ENCODE results near the gene SP6.
A peak's percentile ranks its signal among the peaks of the same experiment; 100 is the strongest.

SP6 gene

DNA sequence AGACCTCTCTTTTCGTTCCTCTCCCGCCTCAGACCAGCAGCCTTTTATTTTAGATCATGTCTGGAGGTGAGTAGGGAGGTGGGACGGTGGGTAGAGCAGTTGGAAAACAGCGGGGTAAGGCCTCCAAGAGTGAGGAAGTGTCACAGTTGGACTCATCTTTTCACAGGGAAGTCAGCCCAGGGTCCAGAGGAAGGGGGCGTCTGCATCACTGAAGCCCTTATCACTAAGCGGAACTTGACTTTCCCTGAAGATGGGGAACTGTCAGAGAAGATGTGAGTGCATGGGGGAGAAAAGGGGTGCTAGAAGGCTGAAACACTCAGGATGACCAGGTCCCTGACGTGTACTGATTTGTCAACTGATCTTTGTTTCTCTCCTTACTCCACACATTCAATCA lies 19.0 kb downstream of the SP6 start:
- DNase-seq (ENCODE audit: low read depth) = no peak

DNA sequence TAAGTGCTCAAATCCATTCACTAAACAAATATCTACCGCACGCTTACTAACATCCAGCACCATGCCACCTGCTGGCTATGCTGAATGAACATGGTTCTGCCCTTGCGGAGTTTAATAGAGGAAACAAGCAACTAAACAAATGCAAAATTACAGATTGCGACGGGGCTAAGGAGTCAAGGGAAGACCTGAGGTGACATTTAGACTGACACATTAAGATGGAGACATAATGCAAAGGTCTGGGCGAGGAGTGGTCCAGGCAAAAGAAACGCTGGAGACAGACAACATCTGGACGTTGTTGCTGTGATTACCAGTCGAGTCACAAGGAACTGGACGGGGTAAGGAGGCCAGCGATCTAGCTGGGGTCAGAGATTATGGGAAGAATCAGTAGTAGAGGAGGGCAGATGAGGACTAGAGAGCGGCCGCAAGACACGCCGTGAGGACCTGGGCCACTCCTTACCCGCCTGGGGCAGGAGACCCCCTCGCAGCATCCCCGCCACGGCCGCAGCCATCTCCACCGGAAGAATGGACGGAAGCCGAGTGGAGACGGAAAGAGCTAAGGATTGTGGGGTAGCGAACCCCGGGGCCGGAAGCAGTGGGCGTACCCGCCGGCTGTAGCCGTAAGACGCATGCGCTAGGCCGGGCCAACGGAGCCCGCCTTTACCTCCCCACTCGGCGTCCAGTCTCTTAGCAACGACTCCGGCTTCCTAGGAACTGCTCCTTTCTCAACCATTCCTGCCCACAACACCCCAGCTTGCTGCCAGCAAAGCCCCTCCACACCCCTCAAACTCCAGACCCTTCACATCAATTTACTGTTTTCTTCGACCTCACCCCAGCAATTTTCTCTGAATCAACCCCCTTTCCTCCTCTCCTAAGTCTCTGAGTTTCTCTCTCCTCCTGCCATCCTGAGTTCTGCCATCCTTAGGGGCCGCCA lies 19.7 kb downstream of the SP6 start, which contains the start of the genes LRRC46 and MRPL10:
Gene LRRC46, plus strand, starts transcription at position 668 of the 931 bp plus-strand sequence. CDS start 320 bp downstream, outside the sequence.
Gene MRPL10, minus strand, starts transcription at position 539 of the 931 bp plus-strand sequence. Its CDS starts 30 bp downstream, at position 509.
- DNase-seq (ENCODE audit: low read depth) = peak; percentile 87

DNA sequence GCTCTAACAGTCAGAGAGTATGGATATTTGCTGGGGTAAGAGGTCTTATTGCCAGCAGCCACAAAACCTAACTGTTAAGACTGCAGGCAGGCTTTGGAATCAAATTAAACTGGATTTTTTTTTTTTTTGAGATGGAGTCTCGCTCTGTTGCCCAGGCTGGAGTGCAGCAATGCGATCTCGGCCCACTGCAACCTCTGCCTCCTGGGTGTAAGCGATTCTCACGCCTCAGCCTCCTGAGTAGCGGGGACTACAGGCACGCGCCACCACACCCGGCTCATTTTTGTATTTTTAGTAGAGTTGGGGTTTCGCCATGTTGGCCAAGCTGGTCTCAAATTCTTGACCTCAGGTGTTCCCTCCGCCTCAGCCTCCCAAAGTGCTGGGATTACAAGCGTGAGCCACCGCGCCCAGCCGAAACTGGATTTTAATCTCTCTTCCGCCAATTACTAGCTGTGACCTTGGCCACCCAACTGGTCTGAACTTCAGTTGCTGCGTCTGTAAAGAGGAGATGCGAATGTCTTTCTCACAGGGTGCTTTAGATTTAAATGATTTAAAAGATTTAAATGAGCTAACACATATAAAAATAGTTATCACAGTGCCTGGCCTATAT lies 20.5 kb downstream of the SP6 start:
- no peak for DNase-seq (ENCODE audit: low read depth)

DNA sequence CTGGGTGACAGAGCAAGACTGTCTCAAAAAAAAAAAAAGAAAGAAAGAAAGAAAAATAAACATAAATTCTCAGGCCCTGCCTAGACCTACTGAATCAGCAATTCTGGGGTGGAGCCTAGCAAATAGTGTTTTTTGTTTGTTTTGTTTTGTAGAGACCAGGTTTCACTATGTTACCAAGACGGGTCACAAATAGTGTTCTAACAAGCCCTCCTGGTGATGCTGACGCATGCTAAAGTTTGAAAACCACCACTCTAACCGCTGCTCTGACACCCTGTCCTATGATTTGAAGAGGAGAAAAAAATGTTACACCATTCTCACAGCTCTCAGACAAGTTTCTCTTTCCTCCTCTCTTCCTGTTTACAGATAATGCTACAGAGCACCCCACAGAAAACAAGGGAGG lies 21.1 kb downstream of the SP6 start:
- peak; percentile 37 for DNase-seq (ENCODE audit: low read depth)

DNA sequence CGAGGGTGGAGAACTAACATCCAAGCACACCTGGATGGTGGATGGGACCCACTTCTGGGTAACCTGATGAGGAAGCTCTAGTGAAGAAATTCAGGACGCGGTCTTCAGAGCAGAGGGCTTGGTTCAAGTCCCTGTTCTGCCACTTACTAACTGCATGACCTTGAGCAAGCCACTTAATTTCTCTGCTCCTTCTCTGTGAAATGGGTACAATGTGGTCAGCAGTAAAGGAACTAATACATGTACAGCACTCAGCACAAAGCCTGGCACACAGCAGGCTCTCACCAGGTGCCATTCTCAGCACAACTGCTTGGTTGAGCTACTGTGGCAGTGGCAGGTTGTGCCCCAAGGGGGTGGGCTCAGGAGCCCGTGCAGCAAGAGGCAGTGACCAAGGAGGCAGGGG lies 27.4 kb downstream of the SP6 start:
- DNase-seq (ENCODE audit: low read depth) = no peak

DNA sequence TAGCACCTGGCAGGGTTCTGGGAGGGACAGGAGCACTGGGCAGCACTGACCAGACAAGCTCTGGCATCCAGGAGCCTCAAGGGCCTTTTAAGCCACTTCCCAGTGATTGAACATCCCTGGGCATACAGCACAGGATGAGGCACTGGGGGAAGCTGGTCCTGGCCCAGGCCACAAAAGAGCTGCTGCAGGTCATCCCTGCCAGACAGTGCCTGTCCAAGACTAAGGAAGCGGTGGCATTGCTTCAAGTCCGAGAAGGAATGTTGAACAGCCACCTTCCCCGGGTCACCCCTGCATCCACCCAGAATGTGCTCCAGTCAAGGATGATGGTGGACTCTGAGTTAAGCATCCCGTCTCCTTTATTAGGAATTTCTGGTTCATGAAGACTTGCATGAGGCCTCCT lies 28.2 kb downstream of the SP6 start:
- DNase-seq (ENCODE audit: low read depth) = no peak

DNA sequence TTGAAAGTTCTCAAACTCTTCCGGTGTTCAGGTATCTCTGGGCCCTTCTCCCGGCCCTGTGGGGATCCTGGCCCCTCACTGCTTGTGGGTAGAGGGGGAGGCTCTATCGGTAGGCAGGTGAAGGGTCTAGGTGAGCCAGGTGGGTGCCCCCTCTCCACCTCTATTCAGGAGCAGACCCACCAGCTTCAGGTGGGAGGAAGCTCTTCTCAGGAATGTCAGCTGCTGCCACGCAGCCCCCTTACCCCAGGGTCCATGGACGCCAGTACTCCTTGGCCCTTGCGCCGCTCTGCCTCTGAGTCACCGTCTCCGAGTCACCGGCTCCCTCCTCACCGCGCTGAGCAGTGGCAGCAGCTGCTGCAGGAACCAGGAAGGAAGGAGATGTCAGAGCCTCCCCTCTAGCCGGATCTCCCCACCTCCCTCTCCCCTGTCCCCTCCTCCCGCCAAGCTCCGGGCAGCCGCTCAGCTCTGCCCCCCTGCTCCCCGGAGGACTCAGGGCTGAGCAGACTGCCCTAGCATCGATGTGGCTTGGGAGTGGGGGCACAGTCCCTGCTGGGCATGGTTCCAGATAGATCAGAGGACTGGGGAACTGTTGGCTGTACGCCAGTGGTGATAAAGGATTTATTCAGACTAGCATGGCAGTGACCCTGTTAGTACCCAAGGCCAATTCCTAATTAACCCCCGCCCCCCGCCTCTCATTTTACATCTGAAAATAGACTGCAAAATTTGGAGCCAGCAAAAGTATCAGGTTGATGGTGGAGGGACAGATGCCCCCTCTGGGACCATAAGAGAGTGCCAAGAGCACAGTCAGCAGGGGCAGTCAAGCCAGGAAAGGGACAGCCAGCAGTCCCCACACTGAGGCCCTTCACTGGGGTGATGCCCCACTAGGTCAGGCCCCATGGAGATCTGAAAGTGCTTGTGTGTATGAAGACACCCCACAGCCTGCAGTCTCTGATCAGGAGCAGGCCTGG lies 29.3 kb downstream of the SP6 start, which contains the start of gene OSBPL7:
Gene OSBPL7, minus strand, starts transcription at position 371 of the 968 bp plus-strand sequence. CDS start 1,516 bp downstream, outside the sequence.
- DNase-seq (ENCODE audit: low read depth) = peak; percentile 57

DNA sequence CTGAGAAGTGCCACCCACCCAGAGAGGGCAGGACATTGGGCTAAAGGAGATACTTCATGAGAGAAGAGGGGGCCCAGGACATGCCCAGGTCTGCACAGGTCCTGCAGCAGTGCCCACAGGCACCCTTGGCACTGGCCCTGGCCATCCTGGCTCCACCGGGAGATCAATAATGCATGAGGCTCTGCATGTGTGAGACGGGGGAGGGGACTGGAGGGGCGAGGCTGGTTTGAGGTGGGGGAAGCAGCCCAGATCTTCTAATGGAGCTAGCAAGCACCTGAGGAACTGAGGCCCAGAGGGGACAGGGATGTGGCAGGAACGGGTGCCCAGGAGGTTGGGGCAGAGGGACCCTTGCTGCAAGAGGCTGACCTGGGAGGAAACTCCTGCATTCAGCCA lies 29.9 kb downstream of the SP6 start:
- no peak for DNase-seq (ENCODE audit: low read depth)

DNA sequence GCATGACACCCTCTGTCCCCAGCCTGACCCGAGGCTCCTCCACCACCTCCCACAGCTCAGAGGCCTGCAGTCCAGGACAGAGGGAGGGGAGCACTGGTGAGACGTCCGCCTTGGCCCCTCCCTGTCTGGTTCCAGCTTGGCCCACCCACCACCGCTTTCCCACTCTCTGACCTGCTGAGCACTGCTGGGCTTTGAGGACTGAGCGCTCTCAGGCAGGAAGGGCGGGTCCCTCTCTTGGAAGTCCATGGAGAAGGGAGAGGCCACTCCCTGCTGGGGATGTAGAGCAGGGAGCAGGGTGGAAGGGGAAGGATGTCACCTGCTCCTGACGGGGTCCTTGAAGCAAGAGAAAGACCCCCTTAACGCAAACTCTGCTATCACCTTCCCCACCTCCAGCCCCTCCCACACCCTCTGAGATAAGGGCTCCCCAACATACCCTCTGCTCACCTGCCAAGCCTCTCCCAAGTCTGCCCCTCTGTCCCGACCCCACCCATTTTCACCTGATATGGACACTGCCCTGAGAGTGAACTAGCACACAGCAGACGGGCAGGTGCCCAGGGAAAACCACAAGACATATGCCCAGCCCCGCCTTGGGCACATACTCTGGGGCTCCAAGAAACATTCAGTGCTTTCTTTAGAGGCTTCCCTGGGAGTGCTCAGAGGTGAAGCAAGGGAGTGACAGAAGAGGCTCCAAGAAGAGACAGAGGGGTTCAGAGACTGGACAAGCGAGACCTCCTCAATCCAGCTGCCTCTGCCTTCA lies 30.8 kb downstream of the SP6 start:
- no peak for DNase-seq (ENCODE audit: low read depth)

DNA sequence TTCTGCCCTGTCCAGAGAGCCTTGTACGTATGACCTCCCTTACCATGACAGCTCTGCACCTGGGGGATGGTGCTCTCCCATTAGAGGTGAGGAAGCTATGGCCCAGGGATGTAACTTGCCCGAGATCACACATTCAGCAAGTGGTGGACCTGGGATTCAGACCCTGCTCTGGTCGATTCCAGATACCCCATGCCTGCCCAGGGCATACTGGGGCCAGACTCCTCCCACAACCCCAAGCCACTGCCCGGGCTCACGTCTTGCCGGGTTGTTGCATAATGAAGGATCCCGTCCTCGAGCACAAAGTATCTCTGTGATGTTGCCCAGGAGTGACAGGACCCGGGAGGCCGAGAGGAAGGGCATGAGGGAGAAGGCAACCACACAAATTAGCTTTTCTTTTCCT lies 31.5 kb downstream of the SP6 start:
- DNase-seq (ENCODE audit: low read depth) = no peak

DNA sequence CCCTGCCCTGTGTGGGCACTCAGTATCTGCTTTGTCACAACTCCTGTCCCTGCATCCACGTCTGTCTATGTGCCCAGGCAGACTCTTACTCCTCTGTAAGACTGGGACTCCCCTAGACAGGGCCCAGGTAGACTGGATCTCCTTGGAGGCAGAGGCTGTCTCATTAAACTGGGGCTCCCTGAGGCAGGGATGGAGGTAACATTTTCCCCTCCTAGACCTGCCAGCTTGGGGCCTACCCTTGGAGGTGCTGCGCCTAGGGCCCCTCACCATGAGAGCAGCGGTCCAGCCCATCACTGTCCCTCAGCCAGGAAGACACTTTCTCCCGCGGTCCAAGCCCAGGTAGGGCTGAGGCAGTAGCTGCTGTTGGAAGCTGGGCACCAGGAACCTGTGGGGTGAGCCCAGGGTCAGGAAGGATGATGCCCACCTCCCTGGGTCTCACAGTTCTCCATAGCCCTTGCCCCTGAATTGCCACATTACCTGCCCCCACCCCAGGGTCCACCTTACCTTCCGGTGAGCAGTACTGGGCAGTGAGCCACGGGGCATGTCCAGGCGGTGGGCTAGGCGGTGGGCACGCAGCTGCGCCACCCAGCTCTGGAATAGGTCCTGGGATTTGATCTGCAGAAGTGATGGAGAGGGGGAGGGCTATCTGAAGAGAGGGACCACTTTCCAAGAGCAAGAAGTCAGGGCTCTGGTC lies 32.8 kb downstream of the SP6 start:
- DNase-seq (ENCODE audit: low read depth) = no peak

DNA sequence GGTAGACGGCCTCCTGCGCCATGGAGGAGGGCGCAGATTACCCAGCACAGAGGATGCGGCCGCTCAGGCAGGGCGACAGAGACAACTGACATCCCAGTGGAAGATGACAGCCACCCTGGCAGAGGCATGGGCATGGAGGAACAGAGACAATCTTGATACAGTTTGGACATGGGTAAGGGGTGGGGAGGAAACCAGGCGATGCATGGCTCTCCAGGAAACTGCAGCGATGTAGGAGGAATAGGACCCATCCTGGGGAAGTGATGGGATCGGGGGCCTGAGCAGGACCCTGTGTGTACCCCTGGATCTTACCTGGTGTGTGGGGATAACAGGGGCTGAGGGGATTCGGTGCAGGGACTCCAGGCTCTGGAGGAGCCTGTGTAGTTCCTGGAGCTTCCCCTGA lies 34.0 kb downstream of the SP6 start:
- DNase-seq (ENCODE audit: low read depth) = no peak

DNA sequence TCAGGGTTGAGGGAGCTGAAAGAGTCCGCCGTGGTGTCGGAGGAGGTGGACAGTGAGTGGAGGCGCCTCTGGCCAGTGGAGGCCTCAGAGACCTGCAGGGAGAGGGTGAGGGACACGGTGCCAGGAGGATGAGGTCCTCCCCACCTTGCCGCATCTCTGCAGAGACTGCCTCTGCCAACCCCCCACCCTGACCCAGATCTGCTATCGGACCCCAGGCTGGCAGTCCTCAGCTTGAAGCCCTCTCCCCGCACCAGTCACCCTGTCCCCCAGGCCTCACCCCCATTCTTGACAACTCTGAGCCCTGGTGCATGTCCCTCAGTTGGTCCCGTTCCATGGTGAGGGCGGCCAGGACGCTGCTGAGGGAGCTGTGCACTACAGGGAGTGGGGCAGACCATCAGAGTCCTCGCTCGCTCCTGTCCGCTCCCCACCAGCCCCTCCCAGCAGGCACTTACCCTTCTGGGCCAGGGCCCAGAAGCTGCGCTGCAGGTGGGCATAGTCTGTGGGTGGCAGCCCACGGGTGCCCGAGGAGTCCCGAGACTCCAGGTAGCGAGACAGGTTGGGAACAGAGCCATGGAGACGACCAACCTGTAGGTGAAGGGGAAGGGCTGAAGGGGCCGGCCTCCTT lies 34.7 kb downstream of the SP6 start:
- DNase-seq (ENCODE audit: low read depth) = no peak

DNA sequence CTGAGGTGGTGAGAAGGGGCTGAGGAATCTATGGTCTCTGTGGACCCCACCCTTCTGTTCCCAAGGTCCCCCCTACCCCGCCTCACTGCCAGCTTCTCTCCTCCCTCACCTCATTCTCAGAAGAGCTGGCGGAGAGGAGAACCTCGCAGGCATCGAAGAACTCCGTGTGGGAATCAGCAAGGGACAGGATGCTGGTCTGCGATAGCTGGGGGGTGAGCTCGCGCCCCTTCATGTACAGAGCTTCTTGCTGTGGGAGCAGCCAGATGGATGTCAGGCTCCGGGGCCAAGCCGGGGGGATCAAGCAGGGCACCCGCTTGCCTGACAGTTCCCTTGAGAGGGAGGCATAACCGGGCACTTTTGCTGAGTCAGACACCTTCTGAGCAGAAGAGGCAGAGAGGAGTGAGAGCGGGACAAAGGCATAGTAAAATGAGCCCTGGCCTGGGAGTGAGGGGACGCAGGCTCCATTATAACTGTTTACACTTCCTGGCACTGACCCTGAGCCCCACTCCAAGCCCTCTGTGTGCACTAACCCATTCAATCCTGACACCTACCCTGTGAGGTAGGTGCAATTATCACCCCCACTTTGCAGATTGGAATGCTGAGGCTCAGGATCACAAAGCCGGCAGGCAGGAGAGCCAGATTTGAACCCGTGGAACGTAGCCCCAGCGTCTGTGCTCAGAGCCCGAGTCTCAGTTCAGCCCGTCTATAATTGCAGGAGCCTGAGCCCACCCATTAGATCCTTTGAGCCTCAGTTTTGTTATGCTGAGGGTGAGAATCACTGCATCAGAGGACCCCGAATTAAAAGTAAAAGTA lies 35.7 kb downstream of the SP6 start:
- DNase-seq (ENCODE audit: low read depth) = no peak

DNA sequence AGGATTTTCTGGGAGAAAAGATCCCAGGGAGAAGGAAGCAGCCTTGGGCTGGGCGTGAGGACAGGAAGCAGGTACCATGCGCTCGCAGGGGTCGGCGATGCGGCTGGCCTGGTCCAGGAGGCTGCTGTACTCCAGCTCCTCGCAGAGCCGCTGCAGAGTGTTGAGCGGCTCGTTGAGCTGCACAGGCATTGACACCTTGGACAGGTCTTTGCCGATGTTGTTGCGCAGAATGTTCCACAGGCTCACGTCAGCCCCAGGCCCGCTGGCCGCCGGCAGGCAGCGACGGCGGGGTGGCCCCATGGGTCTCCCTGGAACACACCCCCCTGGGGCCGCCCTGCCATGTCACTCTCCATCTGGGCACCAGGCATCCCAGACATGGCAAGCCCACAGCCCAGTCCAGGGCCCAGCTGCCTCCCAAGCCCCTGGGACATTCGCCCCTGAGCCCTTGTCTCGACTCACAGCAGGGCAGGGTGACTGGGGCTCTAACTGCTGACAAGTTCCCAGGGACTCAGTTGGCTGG lies 37.4 kb downstream of the SP6 start:
- no peak for DNase-seq (ENCODE audit: low read depth)

DNA sequence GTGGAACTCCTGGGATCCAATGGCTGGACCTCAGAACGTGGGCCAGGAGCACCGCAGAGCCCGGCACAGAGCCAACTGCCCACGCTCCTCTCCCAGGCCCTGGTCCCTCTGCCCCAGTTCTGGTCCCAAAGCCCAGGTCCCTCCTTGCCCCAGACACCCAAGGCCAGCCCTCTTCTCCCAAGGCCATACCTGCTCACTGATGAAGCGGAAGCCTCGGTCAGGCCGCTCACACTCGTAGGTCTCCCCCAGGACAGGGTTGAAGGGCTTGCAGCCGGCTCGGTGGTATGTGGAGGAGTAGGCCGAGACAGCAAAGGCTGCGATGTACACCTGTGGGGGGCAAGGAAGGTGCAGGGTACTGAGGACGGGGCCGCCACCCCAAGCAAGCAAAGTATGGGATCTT lies 37.9 kb downstream of the SP6 start:
- DNase-seq (ENCODE audit: low read depth) = no peak

DNA sequence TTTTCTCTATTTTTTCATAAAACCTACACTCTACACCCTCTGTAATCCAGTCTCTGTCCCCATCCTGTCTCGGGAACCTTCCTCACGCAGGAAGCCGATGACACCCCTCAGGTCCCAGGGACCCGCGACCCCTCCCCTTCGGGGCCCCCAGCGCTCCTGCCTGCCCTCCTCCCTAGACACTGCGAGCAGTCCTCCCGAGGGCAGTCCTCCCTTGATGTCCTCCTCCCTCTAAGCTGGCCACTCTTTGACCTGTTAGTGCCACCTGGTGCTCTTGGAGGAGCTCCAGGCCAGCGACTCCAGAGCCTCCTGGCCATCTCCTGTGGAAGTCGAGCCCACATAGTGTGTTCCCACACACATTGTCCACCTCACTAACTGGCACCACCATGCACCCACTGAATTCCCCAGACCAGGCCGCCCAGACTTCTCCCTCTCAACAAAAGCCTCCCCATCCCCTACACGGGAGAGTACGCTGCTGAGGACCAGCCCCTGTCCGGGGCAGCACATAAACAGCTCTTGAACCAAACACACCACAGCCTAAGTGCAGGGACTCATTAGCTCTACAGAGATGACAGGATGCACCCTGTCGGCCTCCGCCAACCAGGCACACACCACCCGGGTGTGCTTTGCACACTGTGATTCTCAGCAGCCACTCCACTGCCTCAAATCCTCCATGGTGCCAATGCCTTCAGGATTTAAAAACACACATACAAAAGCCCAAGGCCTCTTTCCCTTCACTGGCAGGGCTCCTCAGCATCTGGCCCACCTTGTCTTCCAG lies 38.6 kb downstream of the SP6 start:
- DNase-seq (ENCODE audit: low read depth) = no peak

DNA sequence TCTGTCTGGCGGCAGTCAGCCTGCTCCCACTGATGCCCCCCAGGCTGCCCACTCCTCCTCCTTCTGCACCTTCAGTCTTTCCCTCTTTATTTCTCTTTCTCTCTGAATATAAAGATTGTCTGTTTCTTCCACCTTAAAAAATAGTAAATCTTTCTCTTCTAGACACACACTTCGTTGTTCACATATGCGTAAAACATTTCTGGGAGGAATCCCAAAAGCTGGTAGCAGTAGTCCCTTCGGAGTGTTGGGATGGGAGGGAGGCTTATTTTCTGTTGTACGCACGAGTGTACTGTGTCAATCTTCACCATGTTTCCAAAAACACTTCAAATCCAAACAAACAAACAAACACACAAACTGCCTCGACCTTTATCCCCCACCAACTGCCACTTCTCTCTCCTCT lies 39.3 kb downstream of the SP6 start:
- DNase-seq (ENCODE audit: low read depth) = no peak
